Stimulated activated naive CD4-positive, alpha-beta T cell treated with Interleukin-2 at 50 U/mL for 16 hours (primary cell): ENCODE results near the gene KRTAP12-4.
"Not testable (repeated sequence)": the region's sequence is repeated elsewhere in the genome, so short reads cannot be mapped to it uniquely, and the experiment has no call there.

Experiments
- DNase-seq: peaks from one replicate; lab custom pipeline; 2025; lab: John Stamatoyannopoulos, UW

KRTAP12-4 gene

DNA sequence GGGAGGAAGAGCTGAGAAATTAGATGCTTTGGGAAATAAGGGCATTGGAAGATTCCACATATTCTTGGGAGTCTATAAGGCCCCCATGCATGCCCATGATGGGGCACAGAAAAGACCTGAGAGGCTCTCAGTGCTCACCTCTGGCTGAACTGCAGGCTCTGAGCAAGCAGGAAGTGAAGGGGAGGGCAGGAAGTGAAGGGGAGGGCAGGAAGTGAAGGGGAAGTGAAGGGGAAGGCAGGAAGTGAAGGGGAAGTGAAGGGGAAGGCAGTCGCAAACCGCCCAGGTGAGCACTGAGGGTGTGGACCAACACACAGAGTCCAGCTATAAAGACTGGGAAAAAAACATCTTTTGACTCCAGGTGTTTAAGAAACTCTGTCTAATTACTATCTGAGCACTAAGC, 24.0 kb downstream of the KRTAP12-4 start:
- DNase-seq = no peak

DNA sequence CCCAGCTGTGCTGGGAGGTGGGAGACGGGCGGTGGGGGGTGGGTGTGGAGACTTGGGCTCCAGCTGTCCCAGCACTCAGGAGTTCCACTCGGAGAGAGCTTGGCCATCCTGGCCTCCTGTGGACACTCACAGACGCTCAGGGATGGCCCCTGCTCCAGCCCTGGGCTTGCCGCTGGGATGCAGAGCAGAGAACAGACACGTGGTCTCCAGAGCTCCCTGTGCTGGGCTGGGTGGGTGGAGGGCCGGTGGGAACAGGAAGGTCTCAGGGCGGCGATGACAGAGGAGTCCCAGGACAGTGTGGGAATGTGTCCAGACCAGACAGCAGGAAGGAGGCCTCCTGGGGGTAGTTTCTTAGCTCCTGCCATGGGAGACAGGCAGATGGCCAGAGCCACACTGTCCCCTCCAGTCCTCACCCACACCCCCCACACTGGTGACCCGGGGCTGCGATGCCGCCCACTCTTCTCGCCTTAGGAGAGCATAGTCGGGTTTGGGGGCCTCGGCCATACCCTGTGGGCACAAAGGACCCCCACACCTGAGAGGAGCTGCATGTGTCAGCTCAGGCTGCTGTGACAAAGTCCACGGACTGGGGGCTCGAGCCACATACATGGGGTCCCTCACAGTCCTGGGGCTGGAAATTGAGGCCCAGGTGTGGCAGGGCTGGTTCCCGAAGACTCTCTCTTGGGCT, 25.6 kb downstream of the KRTAP12-4 start:
- DNase-seq = no peak

DNA sequence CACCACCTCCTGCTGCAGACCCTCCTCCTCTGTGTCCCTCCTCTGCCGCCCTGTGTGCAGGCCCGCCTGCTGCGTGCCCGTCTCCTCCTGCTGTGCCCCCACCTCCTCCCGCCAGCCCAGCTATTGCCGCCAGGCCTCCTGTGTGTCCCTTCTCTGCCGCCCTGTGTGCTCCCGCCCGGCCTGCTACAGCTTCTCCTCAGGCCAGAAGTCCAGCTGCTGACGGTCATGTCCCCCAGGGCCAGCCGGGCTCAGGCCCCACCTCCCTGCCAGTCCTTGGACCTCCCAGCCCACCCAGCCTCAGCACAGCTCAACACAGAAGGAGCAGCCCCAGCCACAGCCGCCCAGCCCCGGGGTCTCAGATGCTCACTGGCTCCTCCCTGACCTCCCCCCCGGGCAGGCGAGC, 26.6 kb downstream of the KRTAP12-4 start:
- not testable (repeated sequence) for DNase-seq

DNA sequence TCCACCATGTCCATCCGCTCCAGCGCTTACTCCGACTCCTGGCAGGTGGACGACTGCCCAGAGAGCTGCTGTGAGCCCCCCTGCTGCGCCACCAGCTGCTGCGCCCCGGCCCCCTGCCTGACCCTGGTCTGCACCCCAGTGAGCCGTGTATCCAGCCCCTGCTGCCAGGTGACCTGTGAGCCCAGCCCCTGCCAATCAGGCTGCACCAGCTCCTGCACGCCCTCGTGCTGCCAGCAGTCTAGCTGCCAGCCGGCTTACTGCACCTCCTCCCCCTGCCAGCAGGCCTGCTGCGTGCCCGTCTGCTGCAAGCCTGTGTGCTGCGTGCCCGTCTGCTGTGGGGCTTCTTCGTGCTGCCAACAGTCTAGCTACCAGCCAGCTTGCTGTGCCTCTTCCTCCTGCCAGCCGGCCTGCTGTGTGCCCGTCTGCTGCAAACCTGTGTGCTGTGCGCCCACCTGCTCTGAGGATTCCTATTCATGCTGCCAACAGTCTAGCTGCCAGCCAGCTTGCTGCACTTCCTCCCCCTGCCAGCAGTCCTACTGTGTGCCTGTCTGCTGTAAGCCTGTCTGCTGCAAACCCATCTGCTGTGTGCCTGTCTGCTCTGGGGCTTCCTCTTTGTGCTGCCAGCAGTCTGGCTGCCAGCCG, 27.2 kb downstream of the KRTAP12-4 start:
- DNase-seq = not testable (repeated sequence)

DNA sequence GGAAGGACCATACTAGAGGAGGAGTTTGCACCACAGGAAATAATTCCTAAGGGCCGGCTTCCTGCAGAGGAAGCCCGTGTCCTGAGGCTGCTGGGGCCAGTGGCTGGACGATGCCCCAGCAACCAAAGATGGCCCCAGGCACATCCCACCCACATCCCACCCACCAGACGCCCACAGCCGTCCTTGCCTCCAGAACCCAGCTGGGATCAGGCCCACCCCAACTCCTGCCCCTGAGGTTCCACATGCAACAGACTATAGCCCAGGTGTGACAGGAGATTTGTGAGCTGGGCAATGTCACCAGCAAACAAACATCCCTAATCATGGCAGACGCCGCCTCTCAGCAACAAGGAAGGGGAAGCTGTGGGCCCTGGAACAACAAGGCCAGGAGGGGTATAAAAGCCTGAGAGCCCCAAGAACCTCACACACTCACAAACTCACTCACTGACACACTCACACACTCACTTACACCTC, 27.8 kb downstream of the KRTAP12-4 start, which contains the start of gene KRTAP10-9:
TSS of gene KRTAP10-9 (plus strand) at position 421 of the 471 bp plus-strand sequence. CDS start 79 bp downstream, outside the sequence.
- no peak for DNase-seq

DNA sequence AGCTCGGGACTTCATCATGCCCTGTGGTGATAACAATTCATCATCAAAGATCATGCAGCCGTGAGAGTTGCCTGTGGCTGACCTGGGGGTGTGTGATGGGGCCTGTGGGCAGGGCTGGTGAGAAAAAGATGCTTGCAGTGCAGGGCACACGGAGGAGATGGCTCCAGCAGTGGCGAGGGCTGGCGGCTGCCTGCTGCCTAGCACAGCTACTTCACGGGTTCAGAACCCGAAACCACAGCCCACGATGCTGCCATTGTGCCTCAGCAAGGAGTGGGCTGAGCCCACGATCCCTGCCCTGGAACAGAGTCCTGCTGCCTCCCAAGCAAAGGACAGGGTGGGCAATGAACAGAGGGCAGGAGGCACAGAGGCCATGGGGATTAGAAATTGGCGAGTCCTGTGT, 28.2 kb downstream of the KRTAP12-4 start:
- no peak for DNase-seq

DNA sequence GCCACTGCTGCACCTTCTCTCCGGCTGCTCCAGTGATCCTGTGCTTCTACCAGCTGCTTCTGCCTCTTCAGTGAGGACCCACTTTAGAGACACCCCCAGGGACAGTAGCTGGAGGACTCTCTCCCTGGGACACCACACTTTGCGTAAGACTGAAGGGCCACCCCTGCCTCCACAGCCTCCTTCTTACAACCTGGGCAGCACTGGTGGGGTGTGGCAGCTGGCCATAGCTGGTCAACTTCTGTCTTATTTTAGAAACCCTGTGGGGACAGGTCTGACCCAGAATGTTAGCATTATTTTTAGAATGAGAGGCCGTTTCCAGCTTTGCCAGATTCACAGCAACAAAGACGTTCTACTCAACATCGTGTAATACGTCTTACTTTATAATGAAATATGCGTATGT, 28.7 kb downstream of the KRTAP12-4 start:
- no peak for DNase-seq

DNA sequence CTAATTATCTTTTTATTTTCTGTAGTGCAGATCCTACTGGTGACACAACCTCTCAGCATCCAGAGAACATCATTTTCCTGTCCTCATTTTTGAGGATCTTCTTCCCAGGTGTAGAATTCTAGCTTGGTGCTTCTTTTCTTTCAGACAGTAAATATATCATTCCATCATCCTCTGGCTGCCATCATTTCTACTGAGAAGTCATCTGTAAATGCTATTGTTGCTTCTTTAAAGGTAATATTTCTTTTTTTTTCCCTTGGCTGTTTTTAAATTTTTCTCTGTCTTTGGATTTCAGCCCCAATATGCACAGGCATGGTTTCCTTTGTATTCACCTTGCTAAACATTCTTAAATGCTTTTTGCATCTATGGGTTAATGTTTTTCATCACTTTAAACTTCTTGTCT, 30.9 kb downstream of the KRTAP12-4 start:
- DNase-seq = no peak

DNA sequence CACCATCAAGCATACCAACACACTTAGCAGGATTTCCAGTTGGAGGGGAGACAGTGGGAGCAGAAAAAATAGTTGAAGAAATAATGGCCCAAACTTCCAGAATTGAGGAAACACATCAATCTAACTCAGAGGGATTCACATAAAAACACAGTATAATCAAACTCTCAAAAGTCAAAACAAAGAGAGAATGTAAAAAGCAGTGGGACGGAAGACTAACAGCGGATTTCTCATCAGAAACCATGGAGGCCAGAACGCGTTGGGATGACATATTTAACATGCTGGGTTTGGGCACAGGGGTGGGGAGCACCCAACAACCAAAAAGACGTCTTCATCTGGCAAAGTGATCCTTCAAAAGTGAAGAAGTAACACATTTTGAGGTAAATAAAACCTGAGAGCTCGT, 34.6 kb downstream of the KRTAP12-4 start:
- DNase-seq = no peak

DNA sequence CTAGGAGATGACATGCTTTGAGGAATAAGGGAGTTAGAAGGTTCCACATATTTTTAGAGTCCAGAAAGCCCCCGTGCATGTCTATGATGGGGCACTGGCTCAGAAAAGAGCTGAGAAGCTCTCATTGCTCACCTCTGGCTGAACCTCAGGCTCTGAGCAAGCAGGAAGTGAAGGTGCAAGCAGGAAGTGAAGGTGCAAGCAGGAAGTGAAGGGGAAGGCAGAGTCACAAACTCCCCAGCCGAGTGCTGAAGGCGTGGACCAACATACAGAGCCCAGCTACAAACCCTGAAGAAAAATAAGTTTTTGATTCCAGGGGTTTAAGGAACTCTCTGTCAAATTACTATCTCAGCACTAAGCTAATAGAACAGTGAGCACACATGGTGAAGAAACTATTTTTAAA, 35.5 kb downstream of the KRTAP12-4 start:
- DNase-seq = peak; percentile 55

DNA sequence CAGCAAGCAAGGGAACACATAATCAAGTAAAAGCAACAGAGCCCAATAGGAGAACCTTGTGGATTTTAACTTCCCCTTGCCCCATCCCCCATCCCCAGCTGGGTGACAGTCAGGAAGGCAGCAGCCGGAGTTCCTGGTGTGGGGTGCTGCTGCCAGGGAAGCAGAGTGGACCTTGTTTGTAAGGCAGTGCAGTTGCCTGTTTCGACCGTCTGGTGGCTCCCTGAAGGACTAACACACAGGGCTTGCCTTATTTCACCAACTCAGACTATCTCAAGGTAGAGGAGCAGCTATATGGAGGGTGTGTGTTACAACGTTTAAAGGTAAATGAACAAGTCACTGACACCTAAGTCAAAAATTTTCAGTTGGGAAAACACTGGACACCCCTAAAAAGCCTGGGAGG, 36.0 kb downstream of the KRTAP12-4 start:
- no peak for DNase-seq

DNA sequence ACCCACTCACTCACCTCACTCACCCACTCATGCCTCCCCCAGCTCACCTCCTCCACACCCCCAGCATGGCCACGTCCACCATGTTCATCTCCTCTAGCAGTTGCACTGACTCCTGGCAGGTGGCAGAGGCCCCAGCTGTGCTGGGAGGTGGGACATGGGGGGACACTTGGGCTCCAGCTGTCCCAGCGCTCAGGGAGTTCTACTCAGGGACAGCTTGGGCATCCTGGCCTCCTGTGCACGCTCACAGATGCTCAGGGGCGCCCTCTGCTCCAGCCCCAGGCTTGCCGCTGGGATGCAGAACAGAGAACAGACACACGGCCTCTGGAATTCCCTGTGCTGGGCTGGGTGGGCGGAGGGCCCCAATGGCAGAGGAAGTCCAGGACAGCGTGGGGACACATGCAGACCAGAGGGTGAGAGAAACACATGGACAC, 37.4 kb downstream of the KRTAP12-4 start:
- DNase-seq = no peak

DNA sequence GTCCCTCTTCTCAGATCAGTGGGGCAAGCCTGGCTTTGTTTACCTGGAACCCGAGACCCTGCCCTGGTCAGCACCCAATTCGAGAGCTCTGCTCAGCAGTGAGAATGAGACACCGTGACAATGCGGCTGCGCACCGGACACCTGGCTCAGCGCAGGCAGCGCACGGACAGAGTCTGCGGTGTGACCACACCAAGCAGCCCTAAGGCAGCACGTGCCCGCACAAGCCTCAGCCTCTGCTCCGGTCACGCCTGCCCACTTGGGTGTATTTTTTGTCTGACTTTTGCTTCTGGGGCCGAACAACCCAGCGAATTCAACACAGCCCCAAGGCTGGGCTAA, 37.9 kb downstream of the KRTAP12-4 start:
- DNase-seq = no peak

DNA sequence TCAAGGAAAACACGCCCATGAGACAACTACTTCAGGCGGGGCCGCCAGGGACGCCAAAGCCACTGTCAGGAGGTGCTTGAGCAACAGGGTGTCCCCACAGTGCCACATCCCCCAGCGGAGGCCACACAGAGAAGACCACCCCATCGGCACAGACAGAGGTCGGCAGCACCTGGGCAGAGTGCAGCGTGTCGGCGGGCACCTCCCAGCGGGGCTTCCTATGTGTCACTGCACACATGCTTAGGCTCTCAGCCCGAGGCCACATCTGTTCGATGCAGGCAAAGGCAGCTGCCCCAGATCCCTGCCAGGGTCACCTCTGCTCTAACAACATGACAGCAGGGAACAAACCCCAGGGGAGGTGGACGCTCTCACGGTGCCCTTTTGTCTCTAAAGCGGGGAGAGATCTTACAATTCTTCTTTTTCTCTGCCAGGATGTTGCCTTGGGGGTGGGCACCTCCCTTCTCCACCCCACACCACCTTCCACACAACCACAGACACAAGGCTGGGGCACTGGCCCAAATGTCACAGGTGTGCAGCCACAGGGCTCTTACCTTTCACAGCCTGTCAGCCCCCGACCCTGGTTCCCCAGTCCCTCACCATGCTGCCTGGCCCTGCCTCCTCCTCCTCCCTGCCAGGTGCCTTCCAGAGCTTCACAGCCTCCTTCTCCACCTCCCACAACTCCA, 38.4 kb downstream of the KRTAP12-4 start:
- no peak for DNase-seq

DNA sequence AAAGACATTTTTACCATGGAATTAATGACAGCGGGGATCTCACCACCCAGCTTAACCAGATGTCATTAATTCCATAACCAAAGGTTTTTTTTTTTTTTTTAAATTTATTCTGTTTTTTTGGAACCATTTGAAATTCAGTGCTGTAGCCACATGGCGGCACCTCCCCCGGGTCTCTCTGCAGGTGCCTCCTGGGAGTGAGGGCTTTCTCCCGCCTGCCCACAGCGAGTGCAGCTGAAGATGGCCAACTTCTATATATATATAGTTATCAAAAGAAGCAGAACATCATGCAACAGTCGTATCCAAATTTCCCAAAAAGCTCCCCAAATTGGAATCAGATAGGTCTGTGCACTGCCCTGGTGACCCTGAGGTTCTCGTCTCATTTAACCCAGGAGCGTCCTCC, 39.0 kb downstream of the KRTAP12-4 start:
- no peak for DNase-seq

DNA sequence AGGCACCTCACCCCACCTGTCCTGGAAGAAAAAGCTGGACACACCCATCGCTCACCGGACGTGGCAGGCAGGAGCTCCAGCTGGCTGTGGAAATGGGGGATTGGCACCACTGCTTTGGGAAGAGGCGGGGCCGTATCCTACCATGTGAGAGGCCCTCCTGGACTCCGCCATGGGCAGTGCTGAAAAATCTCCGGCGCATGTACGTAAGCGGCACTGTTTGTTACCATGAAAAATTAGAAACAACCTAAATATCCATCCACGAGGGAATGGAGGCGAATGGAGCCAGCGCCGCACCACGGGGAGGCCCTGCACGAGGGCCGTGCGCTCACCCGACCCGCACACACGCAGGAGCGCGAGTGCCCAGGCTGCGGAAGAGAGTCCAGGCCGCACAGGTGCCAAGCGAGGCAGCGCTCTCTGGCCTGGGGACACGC, 39.5 kb downstream of the KRTAP12-4 start:
- DNase-seq = no peak

DNA sequence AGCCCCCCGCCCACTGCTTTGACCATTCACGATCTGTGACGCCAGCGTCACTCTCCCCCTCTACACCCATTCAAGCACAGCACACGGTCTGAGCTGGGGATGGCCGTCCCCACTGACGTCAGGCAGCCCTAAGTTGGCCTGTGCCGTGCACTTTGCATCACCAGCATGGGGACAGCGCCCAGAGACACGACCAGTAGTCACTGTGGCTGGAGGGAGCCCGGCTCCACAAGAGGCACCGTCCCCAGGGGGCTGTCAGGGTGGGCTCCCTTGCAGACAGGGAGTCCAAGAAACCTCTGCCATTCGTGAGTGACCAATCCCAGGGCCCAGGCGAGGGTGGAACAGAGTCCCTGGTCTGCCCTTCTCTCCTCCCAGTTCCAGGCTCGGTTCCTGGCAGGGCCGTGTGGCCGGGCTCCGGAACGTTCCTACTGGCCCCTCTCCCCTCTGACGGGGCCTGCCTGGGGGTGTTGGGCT, 40.3 kb downstream of the KRTAP12-4 start:
- DNase-seq = no peak

DNA sequence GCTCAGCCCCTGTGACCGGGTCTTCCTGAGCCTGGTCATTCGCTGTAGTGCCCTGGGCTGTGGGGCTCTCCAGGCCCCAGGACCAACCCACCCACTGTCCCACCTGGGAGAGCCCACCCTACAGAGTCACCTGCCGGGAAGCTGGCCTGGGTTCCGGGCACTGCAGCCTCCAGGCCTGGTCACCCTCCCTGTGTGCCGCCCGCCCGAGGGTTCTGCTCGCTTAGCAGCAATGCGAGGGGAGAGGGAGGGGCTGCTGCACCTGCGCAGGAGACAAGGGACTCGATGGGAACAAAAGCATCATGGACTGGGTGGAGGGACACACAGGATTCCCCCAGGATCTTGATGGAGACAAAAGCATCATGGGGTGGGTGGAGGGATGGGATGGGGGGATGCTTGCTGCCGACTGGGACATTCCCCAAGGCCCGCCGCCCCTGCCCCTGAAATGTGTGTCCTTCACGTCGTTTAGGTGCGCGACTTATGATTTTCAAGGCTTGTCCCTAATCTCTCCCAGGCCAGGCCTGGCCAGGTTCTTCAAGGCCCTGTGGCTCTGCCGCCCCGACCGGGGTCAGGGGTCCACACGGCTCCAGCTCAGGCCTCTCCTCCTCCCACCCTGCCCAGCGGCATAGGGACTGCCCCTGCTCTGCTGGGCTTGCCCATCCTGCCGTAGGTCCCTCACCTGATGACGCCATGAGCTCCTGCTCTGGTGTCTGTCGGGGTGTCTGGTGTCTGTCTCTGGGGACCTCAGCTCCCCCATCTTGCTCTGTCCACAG, 40.9 kb downstream of the KRTAP12-4 start:
- no peak for DNase-seq

DNA sequence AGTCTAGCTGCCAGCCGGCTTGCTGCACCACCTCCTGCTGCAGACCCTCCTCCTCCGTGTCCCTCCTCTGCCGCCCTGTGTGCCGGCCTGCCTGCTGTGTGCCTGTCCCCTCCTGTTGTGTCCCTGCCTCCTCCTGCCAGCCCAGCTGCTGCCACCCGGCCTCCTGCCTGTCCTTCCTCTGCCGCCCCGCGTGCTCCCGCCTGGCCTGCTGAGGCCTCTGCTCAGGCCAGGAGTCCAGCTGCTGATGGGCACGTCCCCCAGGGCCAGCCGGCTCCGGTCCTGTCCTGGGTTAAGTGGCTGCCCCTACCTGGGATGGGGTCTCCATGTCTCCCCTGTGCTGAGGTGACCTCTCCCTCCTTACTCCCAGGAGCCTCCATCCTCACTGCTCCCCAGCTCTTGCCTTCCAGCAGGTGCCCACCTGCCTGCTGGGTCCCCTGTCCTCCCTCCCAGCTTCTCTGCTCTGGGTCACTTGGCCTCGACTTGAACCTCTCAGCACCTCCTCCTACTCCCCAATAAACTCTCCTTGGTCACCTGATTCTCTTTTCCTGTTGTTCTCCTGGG, 41.7 kb downstream of the KRTAP12-4 start:
- no peak for DNase-seq

DNA sequence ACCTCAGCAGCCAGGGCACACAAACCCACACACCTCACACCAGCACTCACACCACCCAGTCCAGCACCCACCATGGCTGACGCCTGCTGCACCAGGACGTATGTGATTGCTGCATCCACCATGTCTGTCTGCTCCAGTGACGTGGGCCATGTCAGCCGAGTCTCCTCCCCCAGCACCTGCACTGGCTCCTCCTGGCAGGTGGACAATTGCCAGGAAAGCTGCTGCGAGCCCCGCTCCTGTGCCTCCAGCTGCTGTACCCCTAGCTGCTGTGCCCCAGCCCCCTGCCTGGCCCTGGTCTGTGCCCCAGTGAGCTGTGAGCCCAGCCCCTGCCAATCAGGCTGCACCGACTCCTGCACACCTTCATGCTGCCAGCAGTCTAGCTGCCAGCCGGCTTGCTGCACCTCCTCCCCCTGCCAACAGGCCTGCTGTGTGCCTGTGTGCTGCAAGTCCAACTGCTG, 42.4 kb downstream of the KRTAP12-4 start, which contains the start of gene KRTAP10-8:
TSS of gene KRTAP10-8 (plus strand) at position 51 of the 458 bp plus-strand sequence. CDS start at position 73, 22 bp downstream.
- no peak for DNase-seq

DNA sequence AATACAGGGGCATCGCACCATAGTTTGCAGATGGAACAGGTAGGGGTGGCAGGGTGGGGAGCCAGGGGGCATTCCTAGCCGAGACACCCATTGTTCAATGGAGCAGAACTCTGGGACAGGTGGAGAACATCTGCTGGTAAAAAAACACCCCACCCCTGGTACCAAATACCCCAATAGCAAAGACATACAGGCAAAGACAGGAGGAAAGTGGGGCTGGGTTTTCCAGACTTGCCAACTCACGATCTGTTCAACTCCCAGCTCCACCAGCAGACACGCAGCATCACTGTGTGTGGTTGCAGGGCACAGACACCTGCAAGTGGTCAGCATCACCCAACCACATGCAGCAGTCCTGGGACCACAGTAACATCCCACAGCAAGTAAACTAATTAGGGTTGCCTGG, 42.9 kb downstream of the KRTAP12-4 start:
- DNase-seq = no peak
